Posterior vena cava (tissue), 2 donors: ENCODE data around the gene CLCNKA. TPM values are rescaled to one million over a fixed set of nuclear protein-coding genes. Genes with fewer than 3 reads are reported as not detected.
"Not testable (repeated sequence)": the region's sequence is repeated elsewhere in the genome, so short reads cannot be mapped to it uniquely, and the experiment has no call there.

Experiments used
- DNase-seq: peaks from one replicate; pipeline ENCODE4 v3.0.0-alpha.2; 2020; ENCODE audit warnings: low spot score
- intact Hi-C, 2 donors: fragments of 100-400 bp; cut with DNase I; formaldehyde crosslinking; loops; one replicate each; pipeline versions ENCODE4 v1.14.1 to v1.14.2; 2022 to 2023
- total RNA-seq, 2 donors: library from RNA; stranded (reverse); fragmentation: NEBNext Ultra II Directional; extraction: Animal tissue kit (Norgen Biotek cat#: 25700); gene quantifications; one replicate each; pipeline ENCODE4 v1.2.1, GENCODE V29; 2021
- donor health status: DM: yes; HTN: yes; CAD: no.
- donor health status: DM: yes; HTN: yes; CAD: no.

The CLCNKA gene
- total RNA-seq, 2 donors from 2014 or later: 0.51 to 0.90 TPM

DNA sequence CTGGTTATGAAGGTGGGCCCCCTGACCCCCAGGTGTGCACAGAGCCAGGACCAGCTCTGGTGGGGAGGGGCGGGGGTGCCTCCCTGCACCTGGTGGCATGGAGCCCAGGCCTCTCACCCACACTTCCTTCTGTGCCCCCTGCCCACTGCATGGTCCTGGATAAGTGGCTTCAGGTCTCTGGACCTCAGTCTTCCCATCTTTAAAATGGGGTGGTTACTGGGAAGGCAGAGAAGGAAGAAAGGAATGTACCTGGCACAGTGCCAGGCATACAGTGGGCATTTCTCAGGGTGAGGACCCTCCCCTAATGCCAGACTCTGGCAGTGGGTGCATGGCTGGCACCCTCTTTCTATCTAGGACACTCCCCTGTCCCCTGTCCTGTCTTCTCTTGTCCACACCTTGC, 7.5 kb downstream of the CLCNKA start:
- no peak for DNase-seq
- intact Hi-C loops: no loop called here

DNA sequence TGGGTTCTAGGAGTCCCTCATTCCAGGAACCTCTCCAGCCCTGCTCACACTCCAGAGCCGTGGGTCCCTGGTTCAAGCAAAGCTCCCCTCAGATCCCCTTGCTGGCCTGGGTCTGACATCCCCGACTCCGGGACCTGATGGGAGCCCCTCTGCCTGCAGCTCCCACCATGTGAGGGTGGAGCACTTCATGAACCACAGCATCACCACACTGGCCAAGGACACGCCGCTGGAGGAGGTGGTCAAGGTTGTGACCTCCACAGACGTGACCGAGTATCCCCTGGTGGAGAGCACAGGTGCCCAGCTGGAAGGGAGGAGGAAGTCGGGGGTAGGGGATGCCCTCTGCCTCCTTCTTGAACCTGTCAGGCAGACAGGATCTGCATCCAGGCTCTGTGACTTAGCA, 9.7 kb downstream of the CLCNKA start:
- intact Hi-C loops: loop anchor here in 1 of 2 donors (2.0 kb wide), 1 partner anchor 21 kb away; no protein-coding TSS in a partner anchor
- DNase-seq: no peak

DNA sequence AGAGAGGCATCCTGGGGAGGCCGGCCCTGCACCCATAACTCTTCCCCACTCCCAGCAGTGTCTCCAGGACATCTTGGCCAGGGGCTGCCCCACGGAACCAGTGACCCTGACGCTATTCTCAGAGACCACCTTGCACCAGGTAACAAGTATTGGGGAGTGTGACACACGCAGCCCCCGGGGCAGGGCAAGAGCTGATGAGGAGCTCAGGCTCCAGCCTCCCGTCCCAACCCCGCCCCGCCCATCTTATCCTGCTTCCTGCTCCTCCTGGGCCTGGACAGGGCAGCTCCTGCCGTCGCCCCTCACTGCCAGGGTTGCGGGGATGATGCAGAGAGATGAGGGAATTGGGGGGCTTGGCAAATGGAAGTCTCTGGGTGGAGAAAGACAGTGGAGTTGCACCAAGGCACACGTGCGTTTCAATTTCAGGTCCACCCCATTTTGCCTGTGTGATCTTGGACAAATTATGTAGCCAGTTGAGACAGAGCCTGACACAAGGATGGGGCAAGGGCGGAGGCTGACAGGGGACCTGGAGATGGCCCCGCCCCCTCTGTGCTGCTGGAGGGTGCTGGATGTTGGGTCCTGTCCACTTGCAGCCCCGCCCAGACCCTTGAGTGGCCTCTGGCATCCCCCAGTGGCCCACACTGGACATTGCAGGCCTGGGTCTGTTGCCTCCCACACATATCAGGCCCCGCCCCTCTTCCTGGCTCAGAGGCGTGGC, 10.7 kb downstream of the CLCNKA start:
- DNase-seq: peak; percentile 95
- intact Hi-C loops: no loop called here

DNA sequence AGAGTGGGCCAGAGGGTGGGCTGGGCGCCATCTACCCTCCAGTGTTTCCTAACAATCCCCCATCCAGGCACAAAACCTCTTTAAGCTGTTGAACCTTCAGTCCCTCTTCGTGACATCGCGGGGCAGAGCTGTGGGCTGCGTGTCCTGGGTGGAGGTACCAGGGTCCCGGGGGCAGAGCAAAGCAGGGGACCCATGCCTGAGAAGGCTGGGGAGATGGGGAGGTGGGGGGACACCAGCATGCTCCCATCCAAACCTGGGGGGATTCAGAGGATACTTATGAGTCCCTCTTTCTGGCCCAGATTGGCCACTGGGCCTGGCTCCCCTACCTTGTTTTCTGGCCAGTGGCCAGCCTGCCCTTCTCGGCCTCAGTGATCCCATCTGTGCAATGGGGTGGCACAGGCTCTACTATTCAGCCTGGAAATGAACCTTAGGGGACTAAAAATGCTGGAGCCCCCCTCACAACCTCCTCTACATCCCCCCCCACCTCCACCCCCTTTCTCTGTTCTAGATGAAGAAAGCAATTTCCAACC, 11.3 kb downstream of the CLCNKA start:
- DNase-seq, intact Hi-C loops: not testable (repeated sequence)

DNA sequence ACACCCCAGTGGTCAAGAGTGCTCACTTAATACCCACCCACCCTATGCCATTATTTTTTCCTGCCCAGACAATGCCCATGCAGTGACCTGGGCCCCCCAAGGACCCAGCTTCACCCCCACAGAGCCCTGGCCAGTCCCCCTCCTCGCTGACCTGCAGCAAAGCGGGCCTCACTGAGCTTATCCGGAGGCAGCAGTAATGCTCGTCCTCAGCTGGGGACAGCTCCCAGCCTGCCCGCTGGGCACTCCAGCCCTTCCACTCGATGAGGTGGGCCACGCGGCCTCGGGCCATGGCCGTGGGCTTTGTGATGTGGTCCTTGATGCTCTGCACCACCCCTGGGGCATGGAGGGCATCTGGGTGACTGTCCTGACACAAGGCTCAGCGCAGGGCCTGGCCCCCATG, 14.6 kb downstream of the CLCNKA start:
- DNase-seq, intact Hi-C loops: not testable (repeated sequence)

DNA sequence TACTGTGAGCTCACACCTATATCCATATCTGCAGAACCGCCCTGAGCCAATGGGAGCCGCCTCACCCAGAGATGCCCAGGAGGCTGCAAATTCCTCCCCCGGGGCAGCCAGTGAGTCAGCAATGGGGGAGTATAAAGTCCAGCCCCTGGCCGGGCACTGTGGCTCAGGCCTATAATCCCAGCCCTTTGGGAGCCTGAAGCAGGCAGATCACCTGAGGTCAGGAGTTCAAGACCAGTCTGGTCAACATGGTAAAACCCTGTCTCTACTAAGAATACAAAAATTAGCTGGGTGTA, 16.7 kb downstream of the CLCNKA start:
- DNase-seq: no peak
- intact Hi-C loops: no loop called here

DNA sequence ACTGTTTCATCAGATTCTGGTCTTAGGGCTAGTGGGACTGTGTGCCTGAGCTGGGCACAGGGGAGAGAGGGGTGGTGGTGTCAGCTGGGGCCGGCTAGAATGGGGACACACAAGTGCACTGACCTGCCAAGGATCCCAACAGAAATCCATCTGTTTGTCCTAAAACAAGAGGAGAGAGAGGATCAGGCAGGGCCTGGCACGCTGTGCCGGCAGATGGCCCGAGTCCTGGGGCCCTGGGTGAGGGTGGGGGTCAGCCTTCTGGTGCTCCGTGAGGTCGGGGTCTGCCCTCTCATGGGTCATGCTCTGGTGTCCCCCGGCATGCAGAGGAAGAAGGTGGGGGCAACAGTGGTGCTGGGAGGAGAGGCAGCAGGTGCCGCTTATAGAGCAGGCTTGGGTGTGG, 18.0 kb downstream of the CLCNKA start:
- DNase-seq, intact Hi-C loops: not testable (repeated sequence)

DNA sequence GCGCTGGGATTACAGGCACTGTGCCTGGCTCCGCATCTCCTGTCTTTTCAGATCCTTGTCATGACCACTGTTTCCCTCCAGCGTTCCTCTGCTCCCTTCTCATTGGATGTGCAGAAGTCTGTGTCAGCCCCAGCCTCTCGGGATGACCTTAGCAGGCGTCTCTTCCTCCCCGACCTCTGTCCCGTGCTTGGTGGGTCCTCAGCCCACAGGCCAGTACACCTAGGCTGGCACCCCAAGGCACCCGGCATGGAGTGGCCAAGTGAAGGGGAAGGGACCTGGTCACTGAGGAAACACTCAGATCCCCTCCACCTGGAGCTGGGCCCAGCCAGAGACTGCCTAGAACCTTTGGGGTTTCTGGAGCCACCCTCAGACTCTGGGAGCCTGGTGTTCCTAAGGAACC, 19.4 kb downstream of the CLCNKA start:
- no peak for DNase-seq
- intact Hi-C loops: no loop called here

DNA sequence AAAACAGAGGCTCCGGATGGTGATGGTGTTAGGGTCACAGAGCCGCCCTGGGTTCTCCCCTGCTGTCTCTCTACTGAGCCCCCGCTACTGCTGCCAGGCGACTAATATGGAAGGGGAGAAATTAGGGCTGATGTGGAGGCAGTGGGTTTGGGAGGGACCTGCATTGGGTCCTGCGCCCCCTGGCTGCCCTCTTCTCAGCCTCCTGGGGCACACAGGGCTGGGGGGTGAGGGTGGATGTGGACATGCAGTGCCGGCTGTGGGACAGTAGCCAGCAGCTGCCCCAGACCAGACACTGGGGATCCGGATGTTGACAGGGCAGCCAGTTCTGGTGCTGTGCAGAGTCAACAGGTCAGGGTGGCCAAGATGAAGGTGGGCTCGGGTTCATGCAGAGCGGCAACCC, 20.3 kb downstream of the CLCNKA start:
- intact Hi-C loops: no loop called here

DNA sequence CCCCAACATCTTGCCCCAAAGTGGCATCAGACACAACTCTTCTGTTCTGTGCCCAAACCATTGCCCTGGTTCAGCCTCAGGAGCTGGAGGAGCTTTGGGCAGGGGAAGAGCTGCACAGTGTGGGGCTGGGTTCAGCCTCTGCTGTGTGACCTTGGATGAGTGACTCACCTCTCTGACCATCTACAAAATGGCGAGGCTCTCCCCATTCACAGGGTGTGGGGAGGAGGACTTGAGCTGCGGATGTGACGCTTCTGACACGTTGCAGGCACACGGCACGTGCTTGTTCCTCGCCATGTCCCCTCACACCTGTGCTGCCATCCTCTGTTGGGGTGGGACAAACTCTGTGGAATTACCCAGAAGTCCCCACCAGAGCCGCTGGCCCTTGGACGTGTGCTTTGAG, 20.8 kb downstream of the CLCNKA start:
- intact Hi-C loops, DNase-seq: not testable (repeated sequence)

More for the DNA sequence above, 20.3 kb downstream of the CLCNKA start:
- no peak for DNase-seq

DNA sequence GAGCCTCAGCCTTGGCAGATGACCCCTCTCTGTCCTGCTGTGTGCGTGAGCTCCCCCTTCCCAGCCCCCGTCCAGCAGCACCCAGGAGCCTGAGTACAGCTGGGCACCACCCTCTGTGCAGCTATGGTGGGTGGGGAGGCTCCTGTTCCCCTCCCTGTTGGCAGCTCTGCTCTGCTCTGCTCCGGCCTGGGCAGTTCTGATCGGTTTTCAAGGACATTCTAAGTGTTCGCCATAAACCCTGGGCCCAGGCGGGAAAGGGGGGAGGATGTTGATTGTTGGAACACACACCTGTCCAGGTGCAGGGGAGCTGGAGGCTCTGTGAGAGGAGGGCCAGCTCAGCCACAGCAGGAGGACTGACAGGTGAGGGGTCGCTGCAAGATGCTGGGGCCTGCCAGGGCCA, 21.7 kb downstream of the CLCNKA start, which contains the start of gene CLCNKB:
CLCNKB (plus strand) TSS at position 262 of the 400 bp plus-strand sequence. CDS start 711 bp downstream, outside the sequence.
- no peak for DNase-seq
- intact Hi-C loops: no loop called here

DNA sequence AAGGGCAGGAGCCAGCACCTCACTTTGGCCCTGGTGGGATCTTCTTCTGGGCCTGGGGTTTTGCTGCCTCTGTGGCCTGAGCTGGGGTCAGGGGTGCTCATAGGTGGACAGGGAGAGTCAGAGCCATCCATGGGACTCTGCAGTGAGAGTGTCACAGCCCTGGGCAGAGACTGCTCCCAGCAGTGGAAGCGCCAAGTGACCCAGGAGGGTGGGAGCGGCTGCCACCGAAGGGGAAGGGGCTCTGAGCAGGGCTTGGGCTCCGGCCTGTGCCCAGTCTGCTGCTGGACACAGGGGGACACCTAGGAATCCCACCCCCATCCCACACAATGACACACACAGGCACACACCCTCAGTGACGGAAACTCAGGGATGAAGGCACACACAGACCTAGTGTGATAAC, 22.1 kb downstream of the CLCNKA start:
- intact Hi-C loops: no loop called here
- no peak for DNase-seq

DNA sequence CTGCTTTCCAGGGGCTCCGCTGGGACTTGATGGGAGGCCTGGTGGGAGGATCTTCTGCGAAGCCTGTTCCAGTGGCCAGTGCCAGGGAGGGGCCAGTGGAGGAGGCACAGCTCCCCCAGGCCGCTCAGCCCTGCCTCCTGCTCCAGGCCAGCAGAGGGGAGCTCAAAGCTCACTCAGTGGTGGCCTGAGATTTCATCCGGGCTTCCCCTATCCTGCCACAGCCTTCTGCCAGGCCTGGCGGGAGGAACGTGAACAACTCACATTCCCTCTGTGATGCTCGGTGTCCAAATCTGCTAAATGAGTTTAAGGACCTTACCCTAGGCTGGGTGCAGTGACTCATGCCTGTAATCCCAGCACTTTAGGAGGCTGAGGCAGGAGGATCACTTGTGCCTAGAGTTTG, 25.0 kb downstream of the CLCNKA start:
- intact Hi-C loops: no loop called here
- no peak for DNase-seq

DNA sequence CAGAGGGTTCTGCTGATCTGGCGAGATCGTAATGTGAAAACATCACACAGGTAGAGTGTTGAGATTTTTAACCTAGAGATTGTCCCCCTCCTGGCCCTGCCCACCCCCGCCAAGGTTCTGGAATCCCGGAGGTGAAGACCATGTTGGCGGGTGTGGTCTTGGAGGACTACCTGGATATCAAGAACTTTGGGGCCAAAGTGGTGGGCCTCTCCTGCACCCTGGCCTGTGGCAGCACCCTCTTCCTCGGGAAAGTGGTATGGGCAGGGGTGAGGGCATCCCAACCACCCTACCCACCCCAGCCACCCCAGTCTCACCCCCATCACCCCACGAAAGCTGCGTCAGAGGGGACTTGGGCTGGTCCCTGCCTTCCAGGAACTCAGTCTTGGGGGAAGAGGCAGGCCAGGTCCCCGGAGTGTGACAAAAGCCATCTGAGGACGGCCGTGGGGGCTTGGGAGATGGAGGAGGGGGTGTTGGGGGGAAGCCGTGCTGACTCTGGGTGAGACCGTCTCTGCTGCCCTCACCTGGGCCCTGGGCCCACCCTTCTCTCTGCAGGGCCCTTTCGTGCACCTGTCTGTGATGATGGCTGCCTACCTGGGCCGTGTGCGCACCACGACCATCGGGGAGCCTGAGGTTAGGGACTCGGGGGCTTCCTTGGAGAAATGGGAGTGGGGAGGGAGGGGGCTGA, 26.1 kb downstream of the CLCNKA start:
- intact Hi-C loops: no loop called here
- no peak for DNase-seq

DNA sequence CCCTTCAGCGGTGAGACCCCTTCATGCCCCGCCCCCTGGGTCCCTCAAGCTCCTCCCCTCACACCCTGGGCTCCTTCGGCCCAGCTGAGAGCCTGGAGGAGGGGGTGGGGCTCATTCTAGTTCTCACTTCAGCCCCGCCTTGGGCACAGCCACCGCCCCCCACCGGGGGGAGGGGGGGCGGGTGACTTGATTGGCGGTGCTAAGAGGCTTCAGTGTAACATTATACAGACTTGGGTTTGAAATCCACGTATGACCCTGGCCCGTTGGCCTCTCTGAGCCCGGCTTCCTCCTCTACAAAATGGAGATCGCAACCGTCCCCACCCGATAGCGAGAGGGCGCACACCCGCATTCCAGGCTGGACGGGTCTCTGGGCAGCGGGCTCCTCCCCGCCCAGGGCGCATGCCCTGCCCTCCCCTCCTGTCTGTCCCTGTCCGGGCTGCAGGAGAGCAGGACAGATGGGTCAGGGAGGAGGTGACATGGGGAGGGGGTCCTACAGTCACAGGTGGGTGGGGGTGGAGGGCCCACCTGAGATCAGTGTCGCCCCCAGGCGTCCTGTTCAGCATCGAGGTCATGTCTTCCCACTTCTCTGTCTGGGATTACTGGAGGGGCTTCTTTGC, 26.8 kb downstream of the CLCNKA start:
- DNase-seq: no peak
- intact Hi-C loops: no loop called here

DNA sequence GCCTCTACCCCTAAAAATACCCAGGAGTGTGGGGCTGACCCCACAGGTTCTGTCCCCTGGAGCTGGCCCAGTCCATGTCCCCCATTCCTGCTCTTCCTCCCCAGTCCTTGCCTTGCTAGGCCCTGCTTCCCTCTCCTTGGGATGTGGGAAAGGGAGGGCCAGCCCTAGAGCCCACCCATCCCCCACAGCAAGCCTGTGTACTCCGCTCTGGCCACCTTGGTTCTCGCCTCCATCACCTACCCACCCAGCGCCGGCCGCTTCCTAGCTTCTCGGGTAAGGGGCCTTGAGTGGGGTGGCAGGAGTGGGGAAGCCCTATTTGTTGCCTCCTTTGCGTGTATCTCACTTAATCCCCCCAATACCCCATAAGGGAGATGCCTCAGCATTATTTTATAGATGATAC, 28.5 kb downstream of the CLCNKA start:
- intact Hi-C loops: loop anchor here (1.0 to 5.0 kb wide), 2 partner anchors 9 to 43 kb away; no protein-coding TSS in a partner anchor
- no peak for DNase-seq

DNA sequence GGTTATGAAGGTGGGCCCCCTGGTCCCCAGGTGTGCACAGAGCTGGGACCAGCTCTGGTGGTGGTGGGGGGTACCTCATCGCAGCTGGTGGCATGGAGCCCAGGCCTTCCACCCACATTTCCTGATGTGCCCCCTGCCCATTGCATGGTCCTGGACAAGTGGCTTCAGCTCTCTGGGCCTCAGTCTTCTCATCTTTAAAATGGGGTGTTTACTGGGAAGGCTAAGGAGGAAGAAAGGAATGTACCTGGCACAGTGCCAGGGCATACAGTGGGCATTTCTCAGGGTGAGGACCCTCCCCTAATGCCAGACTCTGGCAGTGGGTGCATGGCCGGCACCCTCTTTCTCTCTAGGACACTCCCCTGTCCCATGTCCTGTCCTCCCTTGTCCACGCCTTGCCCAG, 29.2 kb downstream of the CLCNKA start:
- intact Hi-C loops: loop anchor here in 1 of 2 donors (5.0 kb wide), 1 partner anchor 44 kb away; no protein-coding TSS in a partner anchor
- no peak for DNase-seq

DNA sequence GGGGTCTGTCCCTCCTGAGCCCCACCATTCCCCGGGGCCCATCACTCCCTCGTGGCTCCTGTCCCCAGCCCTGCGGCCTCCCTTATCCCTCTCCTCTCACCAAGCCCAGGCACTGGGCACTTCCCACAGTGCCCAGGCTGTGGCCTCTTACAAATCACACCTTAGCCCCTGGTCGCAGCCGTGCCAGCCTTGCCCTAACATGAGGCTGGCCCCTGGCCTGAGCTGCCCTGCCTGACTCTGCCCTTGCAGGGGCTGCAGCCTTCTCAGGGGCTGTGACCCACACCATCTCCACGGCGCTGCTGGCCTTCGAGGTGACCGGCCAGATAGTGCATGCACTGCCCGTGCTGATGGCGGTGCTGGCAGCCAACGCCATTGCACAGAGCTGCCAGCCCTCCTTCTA, 30.1 kb downstream of the CLCNKA start:
- intact Hi-C loops: loop anchor here in 1 of 2 donors (5.0 kb wide), 1 partner anchor 45 kb away; no protein-coding TSS in a partner anchor
- DNase-seq: not testable (repeated sequence)

DNA sequence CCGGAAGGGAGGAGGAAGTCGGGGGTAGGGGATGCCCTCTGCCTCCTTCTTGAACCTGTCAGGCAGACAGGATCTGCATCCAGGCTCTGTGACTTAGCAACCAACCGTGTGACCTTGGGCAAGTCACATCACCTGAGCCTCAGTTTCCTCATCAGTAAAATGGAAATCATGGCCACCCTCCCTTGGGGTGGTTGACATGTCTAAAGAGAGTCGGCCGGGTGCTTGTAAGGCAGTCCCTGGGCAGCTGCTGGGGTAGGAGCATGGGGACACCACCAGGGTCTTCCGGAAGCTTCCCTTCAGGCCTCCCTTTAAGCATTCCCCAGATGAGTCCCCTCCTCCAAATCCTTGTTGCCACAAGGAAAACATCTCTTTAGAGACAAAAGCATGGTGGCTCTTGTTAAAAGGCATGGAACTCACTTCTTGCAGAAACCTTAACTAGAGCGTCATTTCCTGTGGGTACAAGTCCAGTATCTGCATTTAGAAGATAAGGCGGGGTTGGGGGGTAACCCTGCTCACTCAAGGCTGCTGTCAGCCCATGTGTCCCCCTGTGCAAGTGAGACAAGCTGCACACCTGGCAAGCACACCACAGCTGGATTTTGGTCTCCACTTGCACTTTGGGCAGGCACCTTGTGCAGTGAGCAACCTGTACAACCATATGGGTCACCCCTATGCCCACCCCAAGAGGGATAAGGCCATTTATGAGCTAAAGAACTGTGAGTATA, 32.1 kb downstream of the CLCNKA start:
- intact Hi-C loops: loop anchor here (2.0 to 5.0 kb wide), 2 partner anchors 45 to 47 kb away; no protein-coding TSS in a partner anchor
- DNase-seq: no peak
